Measurements from ENCODE around the gene ITIH1.

Gene ITIH1

DNA sequence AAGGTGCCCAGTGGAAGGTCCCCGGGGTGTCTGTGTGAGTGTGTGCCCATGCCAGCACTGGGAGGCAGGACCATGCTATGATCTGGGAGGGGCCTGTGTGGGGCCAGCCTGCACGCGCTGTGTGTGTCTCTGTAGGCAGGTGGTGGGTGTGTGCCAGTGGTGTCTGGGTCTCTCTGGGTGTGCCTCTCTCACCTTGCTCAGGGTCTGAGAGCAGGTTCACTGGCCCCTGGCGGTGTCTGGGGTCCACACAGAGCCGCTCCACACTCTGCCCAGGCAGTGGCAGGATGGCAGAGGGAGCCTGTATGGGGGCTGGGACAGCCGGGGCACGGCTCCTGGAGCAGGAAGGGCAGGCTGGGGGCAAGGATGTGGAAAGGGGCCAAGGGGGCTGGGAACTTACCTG is 40.5 kb downstream of the ITIH1 start:
- no peak for DNase-seq

DNA sequence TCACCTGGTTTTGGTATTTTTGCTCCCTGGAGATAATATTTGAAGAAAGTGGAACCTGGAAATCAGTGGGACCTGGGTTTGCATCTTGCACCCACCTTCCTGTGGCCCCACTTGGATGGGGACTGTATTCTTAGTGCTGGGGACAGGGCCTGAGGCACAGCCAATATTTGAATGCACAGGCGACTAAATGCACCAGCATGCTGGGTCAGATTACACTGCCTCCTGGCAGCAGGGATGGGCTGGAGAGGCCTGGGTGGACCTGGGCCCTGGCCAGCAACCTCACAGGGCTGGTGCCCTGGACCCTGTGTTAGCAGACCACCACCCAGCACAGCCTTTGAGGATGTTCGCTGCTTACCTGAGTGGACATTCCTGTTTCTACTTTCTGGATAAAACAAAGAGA is 42.5 kb downstream of the ITIH1 start:
- no peak for DNase-seq

- DNase-seq = no peak
Measured at GRCh38 chr3:52820736-52821135, 43.3 kb downstream of the ITIH1 start.

DNA sequence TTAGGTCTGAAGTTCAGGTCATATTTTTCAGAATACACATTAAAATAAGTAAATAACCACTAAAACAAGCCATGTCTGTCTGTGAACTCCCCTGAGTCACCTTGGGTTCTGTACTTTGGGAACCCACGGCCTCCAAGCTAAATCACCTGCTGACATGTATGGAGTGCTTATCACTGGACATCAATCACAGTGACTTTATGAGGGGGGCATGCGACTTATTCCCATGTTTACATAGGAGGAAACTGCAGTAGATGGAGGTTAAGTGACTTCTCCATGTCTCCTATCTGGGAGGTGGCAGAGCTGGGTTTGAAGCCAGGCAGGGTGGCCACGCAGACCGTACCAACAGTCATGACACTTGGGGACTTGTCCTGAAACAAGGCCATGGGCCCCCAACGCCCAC is 45.0 kb downstream of the ITIH1 start:
- no peak for DNase-seq

DNA sequence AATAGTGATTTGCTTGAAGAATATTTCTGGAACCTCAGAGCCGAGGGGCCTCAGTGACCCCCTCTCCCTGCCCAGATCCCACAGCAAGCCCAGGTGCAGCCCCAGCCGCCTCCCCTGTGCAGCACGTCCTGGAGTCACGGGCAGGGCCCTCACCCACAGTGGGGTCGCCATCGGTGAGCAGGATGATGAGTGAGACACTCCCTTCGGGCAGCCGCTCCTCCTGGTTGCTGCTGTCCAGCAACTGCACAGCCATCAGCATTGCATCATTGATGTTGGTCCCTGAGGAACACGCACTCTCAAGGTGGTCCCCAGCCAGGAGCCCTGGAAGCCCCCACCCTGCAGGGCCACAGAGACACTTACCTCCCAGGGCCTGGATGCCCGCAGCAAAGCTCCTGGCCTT is 46.6 kb downstream of the ITIH1 start:
- no peak for DNase-seq

DNA sequence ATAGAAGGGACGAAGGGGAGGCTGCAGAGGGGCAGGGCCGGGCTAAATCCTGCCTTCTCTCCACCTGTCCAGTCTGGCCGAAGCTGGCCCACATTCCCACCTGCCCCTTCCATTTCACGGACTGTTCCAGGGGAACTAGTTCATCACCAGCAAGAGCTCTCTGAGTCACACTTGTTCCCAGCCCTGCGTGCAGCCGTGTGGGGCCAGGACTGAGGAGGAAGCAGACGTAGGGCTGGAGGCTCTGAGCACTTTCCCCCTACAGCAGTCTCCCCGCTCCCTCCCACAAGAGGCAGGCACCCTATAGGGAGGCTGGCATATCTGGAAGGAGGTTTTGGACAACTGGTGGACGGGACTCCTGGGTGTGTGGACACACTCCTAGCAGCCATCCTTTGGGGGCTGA is 50.0 kb downstream of the ITIH1 start:
- no peak for DNase-seq

DNA sequence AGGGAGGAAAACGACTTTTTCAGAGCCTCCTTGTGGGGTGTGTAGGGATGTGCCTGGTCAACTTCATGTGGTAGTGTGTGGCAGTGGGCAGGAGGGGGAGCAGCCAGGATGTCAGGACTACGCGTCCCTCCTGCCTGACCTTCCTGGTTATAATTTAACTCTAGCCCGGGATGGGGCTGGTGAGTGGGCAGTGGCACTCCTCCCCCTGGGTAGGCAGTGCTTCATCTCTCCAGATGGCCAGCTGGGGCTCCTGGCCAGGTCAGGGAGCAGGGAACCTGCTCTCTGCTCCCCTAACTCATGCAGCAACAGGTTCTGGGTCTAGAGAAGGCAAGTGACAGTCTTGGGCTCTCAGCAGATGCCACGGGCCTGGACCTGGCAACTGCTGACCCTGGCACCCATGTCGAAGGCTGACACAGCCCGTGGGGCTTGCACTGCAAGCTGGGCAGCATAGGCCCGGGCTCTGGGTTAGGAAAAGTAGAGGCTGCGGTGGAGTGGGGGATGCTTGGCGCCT is 50.5 kb downstream of the ITIH1 start:
- DNase-seq = no peak

DNA sequence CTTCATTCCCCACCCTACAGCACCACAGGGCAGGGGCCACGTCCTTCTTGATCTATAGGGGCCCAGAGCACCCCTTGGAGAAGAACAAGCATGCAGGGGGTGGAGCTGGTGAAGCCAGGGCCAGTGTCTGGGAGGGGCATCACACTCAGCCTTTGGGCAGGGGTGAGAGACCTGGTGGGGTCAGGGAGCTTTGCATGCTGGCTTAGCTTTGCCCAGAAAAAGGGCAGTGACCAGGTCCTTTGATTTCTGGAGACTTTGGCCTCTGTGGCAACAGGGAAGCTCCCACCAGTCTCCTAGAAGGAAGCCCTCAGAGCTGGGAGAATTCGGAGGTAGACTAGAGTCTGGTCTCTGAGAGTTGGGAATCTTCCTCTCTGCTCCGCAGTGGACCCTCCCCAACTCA is 52.1 kb downstream of the ITIH1 start:
- no peak for DNase-seq

- no peak for DNase-seq
Measured at GRCh38 chr3:52829906-52830463, 52.6 kb downstream of the ITIH1 start.

- DNase-seq = no peak
Measured at GRCh38 chr3:52830535-52831258, 53.3 kb downstream of the ITIH1 start, which contains the start of gene ITIH4. Gene ITIH4 (minus strand): TSS chr3:52830672. CDS start chr3:52830642, 30 bp downstream.

GRCh38 chr3:52831500-52832301 is 54.3 kb downstream of the ITIH1 start:
- no peak for DNase-seq

- DNase-seq = no peak
Measured at GRCh38 chr3:52833202-52833601, 55.8 kb downstream of the ITIH1 start.

DNA sequence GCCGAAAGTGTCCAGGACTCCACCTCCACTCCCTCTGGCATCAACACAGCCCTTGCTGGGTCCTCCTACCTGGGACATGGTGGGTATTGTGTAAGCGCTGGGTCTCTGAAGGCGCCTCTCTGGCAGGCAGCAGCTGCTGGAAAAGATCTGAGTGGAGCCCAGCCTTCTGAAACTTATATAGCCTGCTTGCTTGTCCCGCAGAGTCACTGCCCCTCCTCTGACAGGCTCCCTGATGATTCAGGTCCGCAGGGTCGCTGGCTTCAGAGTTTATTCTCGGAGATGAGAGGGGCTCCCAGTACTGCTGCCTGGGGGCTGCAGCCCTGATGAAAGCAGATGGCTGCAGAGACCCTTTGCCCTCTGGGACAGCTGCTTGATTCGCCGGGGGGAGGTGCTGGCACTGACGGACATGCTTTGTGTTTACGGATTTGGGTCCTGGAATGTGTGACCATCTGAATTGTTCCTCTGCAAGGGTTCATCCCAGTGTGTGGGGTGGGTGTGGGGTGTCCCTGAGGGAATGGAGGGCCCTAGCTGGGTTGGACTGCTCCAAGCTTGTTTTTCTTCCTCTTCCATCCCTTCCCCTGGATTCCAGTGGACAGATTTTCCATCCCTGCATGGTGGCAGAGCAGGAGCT is 57.6 kb downstream of the ITIH1 start, which contains the start of gene MUSTN1:
MUSTN1 (minus strand) TSS at position 149 of the 631 bp plus-strand sequence; CDS start at position 78, 71 bp downstream.
- DNase-seq = peak; percentile 60

DNA sequence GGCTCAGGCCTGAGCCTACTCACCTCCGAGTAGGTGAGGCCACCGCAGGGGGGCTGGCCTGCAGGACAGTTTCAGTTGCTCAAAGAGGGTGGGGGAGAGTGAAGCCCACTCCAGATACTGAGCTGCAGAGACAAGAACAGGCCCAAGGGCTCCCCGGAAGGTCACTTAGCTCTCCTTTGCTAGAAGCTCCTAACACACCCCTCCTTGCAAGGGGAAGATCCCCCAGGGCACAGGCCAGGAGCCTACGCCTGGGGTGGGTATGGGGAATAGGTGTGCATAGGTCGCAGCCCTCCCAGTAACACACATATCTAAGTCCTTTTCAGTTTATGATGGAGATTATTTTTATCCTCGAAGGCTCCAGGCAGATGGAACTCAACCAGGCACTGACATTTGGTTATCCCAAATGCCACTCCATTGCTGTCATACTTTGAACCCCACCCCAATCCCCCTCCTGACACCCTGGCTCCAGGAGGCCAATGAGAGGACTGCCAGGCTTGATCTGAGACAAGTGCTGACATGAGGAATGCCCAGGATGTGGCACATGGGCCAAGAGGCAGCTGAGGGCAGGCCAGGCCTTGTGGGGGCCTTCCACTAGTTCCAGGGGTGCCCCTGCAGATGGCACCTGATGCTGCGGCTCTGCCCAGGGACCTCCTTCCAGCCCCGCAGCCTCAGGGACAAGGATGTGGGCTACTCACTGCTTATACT is 58.5 kb downstream of the ITIH1 start:
- DNase-seq = no peak

DNA sequence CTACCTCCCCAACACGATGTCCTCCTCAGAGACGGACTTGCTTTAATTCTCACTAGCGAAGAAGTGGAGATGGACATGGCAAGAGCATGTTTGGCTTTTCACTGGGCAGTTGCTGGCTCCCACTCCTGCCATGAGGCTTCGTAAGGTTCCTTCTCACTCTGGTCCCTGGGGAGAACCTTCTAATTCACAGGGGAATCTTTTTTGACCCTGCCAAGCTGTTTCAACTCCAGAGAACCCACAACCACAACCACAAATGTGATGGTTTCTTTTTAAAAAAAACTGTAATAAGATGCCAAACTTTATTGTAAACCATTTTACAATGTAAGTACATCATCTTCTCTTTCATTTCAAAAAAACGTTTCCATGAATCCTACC is 59.1 kb downstream of the ITIH1 start:
- DNase-seq = no peak

DNA sequence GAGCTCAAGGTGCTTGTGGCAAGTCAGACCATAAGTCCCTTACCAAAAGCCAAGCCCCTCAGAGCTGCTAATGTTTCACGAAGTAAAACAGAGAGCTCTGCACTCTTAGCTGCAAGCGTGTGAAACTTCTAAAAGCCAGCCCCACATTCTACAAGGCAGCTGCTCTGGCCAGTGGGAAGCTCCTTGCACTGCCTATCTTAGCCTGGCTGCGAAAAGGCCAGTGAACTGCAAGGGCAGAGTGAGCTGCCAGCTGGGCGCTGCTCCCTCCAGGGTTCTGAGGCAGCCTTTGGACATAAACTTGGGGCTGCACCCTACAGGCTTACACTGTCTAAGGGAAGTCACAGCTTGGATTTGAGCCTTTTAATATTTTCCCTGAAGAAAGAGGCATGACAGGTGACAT is 59.6 kb downstream of the ITIH1 start:
- DNase-seq = no peak

DNA sequence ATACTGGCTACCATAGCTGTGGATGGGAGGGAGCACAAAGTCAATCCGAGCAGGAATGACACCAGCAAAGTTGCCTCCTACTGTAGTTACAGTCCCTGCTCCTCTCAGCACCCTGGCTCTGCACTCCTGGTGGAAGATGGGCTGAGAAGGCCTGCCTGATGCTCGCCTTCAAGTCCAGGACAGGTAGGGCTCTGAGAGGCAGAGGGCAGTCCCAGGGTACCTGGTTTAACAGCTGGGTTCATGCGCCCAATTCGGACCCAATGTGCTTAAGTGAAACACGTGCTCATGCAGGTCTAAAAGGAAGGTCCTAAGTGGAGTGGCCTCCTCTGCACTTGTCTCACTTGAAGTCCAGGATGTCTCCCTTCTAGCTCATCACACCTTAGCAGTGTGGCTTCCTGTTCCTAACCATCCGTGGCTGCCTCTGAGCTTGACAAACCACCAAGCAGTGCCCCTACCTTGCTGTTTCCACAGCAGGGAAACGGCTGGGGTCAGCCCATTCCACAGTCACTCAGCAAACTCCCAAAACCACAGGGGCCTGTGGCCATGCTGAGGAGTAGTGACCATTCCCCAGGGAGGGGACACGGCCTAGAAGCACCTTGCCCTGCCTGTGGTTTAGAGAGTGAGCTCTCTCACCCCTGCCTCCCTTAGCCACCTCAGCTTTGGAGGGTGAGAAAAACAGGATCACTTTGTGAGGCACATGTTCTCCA is 61.3 kb downstream of the ITIH1 start:
- DNase-seq = no peak

DNA sequence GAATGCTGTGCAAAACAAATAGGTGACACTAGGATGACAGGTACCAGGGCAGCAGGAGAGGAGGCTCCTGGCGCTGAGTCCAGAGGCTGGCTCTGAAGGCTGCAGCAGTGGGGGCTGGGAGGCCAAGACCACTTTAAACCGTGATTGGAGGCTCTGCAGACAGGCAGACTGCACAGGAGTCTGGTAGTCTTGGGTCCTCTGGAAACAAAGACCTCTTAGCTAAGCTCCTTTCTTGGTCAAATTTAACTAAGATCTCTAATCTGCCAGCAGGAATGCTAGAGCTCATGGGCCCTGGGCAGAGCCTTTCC is 61.8 kb downstream of the ITIH1 start:
- no peak for DNase-seq

GRCh38 chr3:52839892-52840545 is 62.6 kb downstream of the ITIH1 start:
- no peak for DNase-seq

DNA sequence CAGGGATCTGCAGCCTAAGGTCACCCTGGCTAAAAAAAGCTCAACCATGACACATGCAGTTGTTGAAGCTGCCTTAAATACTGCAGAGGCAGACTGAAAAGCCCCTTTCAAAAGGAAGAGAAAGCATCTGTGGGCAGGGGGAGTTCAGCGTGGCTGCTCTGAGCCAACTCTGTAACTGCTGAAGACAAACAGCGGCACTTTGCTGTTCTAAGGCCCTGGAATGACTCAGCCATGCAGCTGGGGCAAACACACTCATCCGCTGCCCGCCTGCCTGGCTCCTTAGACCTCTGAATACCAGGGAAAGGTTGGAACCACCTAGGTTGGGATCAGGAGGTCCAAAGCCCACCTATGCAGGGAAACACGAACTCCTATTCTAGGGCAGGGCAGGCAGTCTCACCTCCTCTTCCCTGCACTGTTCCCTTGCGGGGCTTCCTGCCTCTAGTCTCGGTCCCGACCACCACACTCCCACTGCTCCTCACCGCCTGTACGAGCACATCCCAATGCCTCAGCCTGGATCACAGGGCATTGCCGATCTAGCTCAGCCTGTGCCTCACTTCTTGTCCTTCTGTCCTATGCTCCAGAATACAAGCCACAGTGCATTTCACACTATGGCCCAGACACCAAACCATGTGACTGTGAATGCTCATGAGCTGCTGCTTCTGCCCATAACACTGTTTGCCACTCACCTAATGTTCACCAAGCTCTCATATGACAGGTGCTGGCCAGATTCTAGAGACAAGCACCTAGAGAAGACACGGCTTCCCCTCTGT is 64.0 kb downstream of the ITIH1 start:
- no peak for DNase-seq
